ENCODE measurements around the gene SPTBN1. TPM values are rescaled to one million over a fixed set of nuclear protein-coding genes. Genes with fewer than 3 reads are reported as not detected.

Gene SPTBN1
- total and polyA plus RNA-seq, 2 of the 13 experiments (the other 11 are each of a cell fraction or from before 2014, with no cell fraction given): 123 to 299 TPM

DNA sequence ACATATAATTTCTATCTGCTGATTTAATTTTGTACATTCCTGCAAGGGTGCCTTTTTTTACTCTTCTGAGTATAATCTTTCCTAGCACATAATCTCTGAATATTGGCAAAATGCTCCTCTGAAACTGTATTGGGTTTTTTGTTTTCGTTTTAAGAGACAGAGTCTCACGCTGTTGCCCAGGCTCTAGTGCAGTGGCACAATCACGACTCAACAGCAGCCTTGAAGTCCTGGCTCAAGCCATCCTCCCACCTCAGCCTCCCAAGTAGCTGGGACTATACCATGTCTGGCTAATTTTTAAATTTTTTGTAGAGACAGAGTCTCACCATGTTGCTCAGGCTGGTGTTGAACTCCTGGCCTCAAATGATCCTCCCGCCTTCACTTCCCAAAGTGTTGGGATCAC, 104.9 kb downstream of the SPTBN1 start:
- 22% methylated on average over 3 of the region's 4 CpGs for WGBS (ENCODE audit: low lambda C conversion rate)
- H3K4me3 ChIP-seq (replicated peaks in 1 of 3; ENCODE audit: insufficient read depth in 1 of 3, low read depth in 2 of 3, low read length in 3 of 3): peak overlapping the region; percentile 86 to 99 (median 91)
- BruUV-seq (replicated peaks): no TSS peak
- CTCF ChIA-PET (ENCODE audit: low intra/inter-chr PET ratio, low total read pairs): no interaction called here
- H3K27me3 ChIP-seq (ENCODE audit: control insufficient read depth in 1 of 2, insufficient read depth in 2 of 2, low read length in 2 of 2): no peaks in the 10 kb centered on the region; a peak in 1 of 5 replicates
- DNase-seq (ENCODE audit: low spot score) (no peak), ATAC-seq (no peak), FAIRE-seq (no peak)
- H3K79me2 ChIP-seq (ENCODE audit: insufficient read depth, low read length): peaks cover 98% of the 10 kb centered on the region
- POLR2A ChIA-PET: interaction anchor here (3.0 to 7.5 kb wide), 6 partner anchors 12 to 58 kb away, joined by 14 to 108 read pairs (median 23); no protein-coding TSS in a partner anchor
- H4K20me1 ChIP-seq (ENCODE audit: insufficient read depth, low read length): peaks cover 56% of the 10 kb centered on the region
- H3K9ac ChIP-seq (ENCODE audit: insufficient read depth, low read depth, low read length): peak overlapping the region; percentile 98
- peaks cover 0 to 22% of the 10 kb centered on the region in 2 experiments; a peak in 4 of 5 replicates for H3K36me3 ChIP-seq (replicated peaks in 1 of 2; ENCODE audit: control insufficient read depth in 1 of 2, insufficient read depth in 2 of 2, low read length in 2 of 2)
- H3K4me1 ChIP-seq (ENCODE audit: insufficient read depth, low read length): peaks cover 67% of the 10 kb centered on the region
- H3K9me3 ChIP-seq (ENCODE audit: low read length): no peaks in the 10 kb centered on the region
- peak overlapping the region; percentile 93 for H3K27ac ChIP-seq (ENCODE audit: extremely low read length, insufficient read depth, low read length)
- peak overlapping the region; percentile 91 for H3K4me2 ChIP-seq (ENCODE audit: low read depth, low read length)
- intact Hi-C loops (cut with micrococcal nuclease; ENCODE audit: unreplicated experiment) (loop anchor here (5.0 kb wide), 1 partner anchor 56 kb away; no protein-coding TSS in a partner anchor), in situ Hi-C loops (cut with HindIII; ENCODE audit: extremely low pct_ligation_motif_present, low pct_unique_long_range_greater_than_20kb) (no loop called here)
- H2AFZ ChIP-seq (ENCODE audit: low read length): no peak overlapping the region
- TF ChIP-seq, protein P1, sequence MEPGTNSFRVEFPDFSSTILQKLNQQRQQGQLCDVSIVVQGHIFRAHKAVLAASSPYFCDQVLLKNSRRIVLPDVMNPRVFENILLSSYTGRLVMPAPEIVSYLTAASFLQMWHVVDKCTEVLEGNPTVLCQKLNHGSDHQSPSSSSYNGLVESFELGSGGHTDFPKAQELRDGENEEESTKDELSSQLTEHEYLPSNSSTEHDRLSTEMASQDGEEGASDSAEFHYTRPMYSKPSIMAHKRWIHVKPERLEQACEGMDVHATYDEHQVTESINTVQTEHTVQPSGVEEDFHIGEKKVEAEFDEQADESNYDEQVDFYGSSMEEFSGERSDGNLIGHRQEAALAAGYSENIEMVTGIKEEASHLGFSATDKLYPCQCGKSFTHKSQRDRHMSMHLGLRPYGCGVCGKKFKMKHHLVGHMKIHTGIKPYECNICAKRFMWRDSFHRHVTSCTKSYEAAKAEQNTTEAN (CRISPR knock-in tag; conservative IDR thresholded peaks at IDR 0.05): 0 out of 2 replicates have a peak, but pooled peaks have one; percentile 45
- peak; percentile 49; the same call in 1 of the 2 replicates for TF ChIP-seq ZNF263 (CRISPR knock-in tag; IDR thresholded peaks at IDR 0.05)
- peak; percentile 93 for TF ChIP-seq ZNF121 (CRISPR knock-in tag; IDR thresholded peaks at IDR 0.05)
- TF ChIP-seq, protein P2, sequence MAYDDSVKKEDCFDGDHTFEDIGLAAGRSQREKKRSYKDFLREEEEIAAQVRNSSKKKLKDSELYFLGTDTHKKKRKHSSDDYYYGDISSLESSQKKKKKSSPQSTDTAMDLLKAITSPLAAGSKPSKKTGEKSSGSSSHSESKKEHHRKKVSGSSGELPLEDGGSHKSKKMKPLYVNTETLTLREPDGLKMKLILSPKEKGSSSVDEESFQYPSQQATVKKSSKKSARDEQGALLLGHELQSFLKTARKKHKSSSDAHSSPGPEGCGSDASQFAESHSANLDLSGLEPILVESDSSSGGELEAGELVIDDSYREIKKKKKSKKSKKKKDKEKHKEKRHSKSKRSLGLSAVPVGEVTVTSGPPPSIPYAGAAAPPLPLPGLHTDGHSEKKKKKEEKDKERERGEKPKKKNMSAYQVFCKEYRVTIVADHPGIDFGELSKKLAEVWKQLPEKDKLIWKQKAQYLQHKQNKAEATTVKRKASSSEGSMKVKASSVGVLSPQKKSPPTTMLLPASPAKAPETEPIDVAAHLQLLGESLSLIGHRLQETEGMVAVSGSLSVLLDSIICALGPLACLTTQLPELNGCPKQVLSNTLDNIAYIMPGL (CRISPR knock-in tag; IDR thresholded peaks at IDR 0.05; ENCODE audit: borderline replicate concordance in 1 of 2, low read depth in 1 of 2): peak in 1 of 2 experiments; percentile 42; a peak in 1 of 4 replicates
- TF ChIP-seq, protein P3, sequence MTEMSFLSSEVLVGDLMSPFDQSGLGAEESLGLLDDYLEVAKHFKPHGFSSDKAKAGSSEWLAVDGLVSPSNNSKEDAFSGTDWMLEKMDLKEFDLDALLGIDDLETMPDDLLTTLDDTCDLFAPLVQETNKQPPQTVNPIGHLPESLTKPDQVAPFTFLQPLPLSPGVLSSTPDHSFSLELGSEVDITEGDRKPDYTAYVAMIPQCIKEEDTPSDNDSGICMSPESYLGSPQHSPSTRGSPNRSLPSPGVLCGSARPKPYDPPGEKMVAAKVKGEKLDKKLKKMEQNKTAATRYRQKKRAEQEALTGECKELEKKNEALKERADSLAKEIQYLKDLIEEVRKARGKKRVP (CRISPR knock-in tag; IDR thresholded peaks at IDR 0.05): no peak
- TF ChIP-seq SALL1 (CRISPR knock-in tag; IDR thresholded peaks at IDR 0.05): 0 out of 2 replicates have a peak, but pooled peaks have one; percentile 26
- 0 out of 2 replicates have a peak, but pooled peaks have one; percentile 48 for TF ChIP-seq KMT2A (CRISPR knock-in tag; IDR thresholded peaks at IDR 0.05)
- 0 out of 2 replicates have a peak, but pooled peaks have one; percentile 27 for TF ChIP-seq ZMYM3 (CRISPR knock-in tag; IDR thresholded peaks at IDR 0.05)
- no peak for TF ChIP-seq SIX4 (CRISPR knock-in tag; IDR thresholded peaks at IDR 0.05)
- no peak for TF ChIP-seq ZNF230 (CRISPR knock-in tag; IDR thresholded peaks at IDR 0.05)
- TF ChIP-seq POLR2A (IDR thresholded peaks at IDR 0.05; ENCODE audit: insufficient read depth in 1 of 2, low read depth in 2 of 2, low read length in 2 of 2): 0 out of 4 replicates have a peak, but pooled peaks of 1 of the 2 experiments have one; percentile 7
- TF ChIP-seq SAP130 (CRISPR knock-in tag; IDR thresholded peaks at IDR 0.05; ENCODE audit: low read depth): 0 out of 2 replicates have a peak, but pooled peaks have one; percentile 18
- TF ChIP-seq, protein P4, sequence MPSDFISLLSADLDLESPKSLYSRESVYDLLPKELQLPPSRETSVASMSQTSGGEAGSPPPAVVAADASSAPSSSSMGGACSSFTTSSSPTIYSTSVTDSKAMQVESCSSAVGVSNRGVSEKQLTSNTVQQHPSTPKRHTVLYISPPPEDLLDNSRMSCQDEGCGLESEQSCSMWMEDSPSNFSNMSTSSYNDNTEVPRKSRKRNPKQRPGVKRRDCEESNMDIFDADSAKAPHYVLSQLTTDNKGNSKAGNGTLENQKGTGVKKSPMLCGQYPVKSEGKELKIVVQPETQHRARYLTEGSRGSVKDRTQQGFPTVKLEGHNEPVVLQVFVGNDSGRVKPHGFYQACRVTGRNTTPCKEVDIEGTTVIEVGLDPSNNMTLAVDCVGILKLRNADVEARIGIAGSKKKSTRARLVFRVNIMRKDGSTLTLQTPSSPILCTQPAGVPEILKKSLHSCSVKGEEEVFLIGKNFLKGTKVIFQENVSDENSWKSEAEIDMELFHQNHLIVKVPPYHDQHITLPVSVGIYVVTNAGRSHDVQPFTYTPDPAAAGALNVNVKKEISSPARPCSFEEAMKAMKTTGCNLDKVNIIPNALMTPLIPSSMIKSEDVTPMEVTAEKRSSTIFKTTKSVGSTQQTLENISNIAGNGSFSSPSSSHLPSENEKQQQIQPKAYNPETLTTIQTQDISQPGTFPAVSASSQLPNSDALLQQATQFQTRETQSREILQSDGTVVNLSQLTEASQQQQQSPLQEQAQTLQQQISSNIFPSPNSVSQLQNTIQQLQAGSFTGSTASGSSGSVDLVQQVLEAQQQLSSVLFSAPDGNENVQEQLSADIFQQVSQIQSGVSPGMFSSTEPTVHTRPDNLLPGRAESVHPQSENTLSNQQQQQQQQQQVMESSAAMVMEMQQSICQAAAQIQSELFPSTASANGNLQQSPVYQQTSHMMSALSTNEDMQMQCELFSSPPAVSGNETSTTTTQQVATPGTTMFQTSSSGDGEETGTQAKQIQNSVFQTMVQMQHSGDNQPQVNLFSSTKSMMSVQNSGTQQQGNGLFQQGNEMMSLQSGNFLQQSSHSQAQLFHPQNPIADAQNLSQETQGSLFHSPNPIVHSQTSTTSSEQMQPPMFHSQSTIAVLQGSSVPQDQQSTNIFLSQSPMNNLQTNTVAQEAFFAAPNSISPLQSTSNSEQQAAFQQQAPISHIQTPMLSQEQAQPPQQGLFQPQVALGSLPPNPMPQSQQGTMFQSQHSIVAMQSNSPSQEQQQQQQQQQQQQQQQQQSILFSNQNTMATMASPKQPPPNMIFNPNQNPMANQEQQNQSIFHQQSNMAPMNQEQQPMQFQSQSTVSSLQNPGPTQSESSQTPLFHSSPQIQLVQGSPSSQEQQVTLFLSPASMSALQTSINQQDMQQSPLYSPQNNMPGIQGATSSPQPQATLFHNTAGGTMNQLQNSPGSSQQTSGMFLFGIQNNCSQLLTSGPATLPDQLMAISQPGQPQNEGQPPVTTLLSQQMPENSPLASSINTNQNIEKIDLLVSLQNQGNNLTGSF (CRISPR knock-in tag; IDR thresholded peaks at IDR 0.05): no peak
- TF ChIP-seq ZNF775 (CRISPR knock-in tag; IDR thresholded peaks at IDR 0.05; ENCODE audit: borderline replicate concordance): no peak
